Fibroblast of the aortic adventitia (primary cell): ENCODE measurements around the gene STMND1. TPM values are rescaled to one million over a fixed set of nuclear protein-coding genes. Genes with fewer than 3 reads are reported as not detected.
A peak's percentile ranks its signal among the peaks of the same experiment; 100 is the strongest.

Experiments used
- DNase-seq: peaks from one replicate; pipeline ENCODE4 v3.0.0-alpha.2; 2010; ENCODE audit warnings: low read depth
- H3K4me3 ChIP-seq: 2 replicates; pipeline ENCODE4 v1.5.1; 2011; ENCODE audit warnings: low read depth, mild to moderate bottlenecking, control low read depth, low read length, moderate library complexity
- CTCF ChIP-seq: IDR thresholded peaks from 2 replicates; pipeline ENCODE4 v1.5.1; 2011; ENCODE audit warnings: mild to moderate bottlenecking, low read length, control low read depth, inconsistent platforms; ENCODE audit not compliant: insufficient read depth
- total RNA-seq: library from RNA; depleted of rRNA; stranded (reverse); fragments of >200 nt; gene quantifications from 2 replicates; pipeline ENCODE4 v1.2.3, GENCODE V29; 2012; ENCODE audit warnings: low replicate concordance

The STMND1 gene
- total RNA-seq, 1 donor, result not detected

DNA sequence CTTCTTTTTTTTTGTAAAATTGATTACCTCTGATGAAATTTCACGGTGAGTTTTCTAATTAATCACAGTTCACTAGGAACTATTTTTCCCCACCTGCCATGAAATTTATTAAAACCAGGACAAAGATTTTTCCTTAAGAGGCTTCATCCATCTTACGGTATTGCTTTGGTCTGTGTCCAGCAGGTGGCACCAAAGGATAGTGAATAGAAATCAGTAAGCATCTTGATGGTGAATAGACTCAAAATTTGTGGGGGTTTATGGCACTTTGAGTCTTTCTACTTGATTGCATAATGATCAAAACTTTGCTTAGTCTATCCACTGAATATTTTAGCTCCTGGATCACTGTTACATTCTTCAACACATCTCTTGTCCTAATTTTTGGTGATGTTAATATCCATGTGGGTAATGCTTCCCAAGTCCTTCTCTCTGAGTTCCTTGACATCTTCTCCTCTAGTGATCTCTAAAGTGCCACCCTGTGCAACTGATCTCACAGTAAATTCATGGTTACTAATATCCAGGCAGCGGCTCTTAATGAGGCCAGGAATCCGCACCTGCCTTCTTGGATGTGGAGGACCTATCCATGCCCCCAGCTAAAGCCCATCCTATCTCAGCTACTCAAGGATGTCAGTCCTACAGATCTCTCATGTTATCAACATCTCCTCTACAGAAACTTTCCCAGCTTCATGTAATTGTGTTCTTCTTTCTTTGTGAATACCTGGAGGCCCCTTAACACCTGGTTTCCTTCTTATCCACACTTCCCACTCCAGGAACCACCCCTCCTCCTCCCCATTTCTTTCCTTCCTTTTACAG lies 54.5 kb downstream of the STMND1 start:
- peak; percentile 71 for TF ChIP-seq CTCF
- H3K4me3 ChIP-seq, result no peak overlapping the region
- DNase-seq, result peak; percentile 92

GRCh38 chr6:17156966-17157365 lies 55.1 kb downstream of the STMND1 start:
- H3K4me3 ChIP-seq, result no peak overlapping the region
- no peak for TF ChIP-seq CTCF
- no peak for DNase-seq

DNA sequence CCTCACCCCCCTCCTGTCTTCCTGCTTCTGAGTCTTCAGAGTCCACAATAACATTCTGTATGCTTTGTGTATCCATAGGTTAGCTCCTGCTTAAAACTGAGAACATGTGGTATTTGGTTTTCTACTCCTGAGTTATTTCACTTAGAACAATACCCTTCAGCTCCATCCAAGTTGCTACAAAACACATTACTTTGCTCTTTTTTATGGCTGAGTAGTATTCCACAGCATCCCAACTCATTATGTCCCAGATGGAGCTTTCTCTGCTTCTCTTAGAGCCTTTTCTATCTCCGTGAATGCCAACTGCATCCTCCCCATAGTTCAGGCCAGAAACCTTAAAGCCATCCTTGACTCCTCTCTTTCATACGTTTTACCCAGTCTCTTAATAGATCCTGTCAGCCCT lies 55.8 kb downstream of the STMND1 start:
- DNase-seq, result no peak
- TF ChIP-seq CTCF, result no peak
- H3K4me3 ChIP-seq, result no peak overlapping the region

DNA sequence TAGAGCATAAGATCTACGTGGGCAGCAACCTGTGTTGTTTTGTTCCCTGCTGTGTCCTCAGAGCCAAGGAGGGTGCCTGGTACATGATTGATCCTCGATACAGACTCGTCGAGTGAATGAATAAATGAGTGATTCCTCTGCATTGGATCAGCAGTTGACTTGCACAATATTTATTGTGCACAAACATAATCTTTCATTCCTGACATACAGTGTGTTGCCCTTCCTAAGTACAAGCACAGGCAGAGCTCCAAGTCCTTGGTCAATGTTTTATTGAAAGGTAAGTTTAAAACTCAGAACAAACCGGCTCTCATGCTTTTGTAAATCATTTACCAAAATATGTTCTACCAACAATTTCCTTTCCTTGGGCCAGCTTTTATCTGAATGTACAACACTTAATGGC lies 57.4 kb downstream of the STMND1 start:
- H3K4me3 ChIP-seq, result no peak overlapping the region
- DNase-seq, result no peak
- TF ChIP-seq CTCF, result no peak

DNA sequence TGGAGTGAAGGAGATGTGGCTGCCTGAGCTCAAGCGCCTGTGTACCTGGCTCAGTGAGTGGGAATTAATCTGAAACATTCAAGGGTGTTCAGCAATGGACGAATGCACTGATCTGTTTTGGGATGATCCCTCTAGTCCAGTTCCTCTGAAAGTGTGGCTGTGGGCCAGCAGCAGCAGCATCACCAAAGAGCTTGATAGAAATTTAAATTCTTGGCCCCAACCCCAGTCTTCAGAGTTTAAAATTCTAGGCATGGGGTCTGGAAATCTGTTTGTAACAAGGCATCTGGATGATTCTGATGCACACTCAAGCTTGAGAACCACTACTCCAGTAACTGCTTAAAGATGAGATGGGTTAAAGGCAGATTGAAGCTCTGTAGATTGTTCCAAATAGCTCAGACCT lies 59.2 kb downstream of the STMND1 start:
- no peak for TF ChIP-seq CTCF
- no peak overlapping the region for H3K4me3 ChIP-seq
- no peak for DNase-seq

DNA sequence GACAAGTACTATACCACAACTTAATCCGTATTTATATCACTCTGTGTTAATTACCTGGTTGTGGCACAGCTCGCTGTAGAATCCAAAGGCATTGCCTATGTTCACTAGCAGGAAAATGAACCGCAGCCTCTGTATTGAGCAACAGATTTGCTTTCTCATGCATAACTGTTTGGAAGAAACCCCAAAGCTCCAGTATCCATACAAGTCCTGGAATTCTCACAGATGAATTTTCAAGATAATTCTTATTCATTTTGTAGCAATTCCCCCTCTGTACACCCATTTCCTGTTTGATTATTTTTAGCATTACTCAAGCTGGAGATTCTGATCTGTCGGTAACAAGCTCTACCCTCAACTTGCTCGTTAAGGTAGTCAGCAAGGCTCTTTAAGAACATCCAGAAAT lies 63.5 kb downstream of the STMND1 start:
- no peak for TF ChIP-seq CTCF
- no peak overlapping the region for H3K4me3 ChIP-seq
- DNase-seq, result peak; percentile 18
